Prostate gland (tissue), 2 donors: ENCODE measurements around the gene LGMN.

Experiments
- POLR2A ChIP-seq: fragments of 450-650 bp; IDR thresholded peaks from one replicate; pipeline ENCODE4 v1.6.1; 2016; ENCODE audit warnings: antibody characterized with exemption, mild to moderate bottlenecking
- POLR2AphosphoS5 ChIP-seq: sonication (generic); formaldehyde crosslinking; IDR thresholded peaks from one replicate; pipeline ENCODE4 v1.6.1; 2017; ENCODE audit warnings: antibody characterized with exemption
- TF ChIP-seq, protein P1 (sequence below), 4 experiments: fragments of 200-600 bp in 2 of 4; fragments of 450-650 bp in 2 of 4; sonication (generic) in 2 of 4; IDR thresholded peaks; 1 replicate in 3 of 4; 2 replicates in 1 of 4; pipeline ENCODE4 v1.5.1; 2016 to 2019; ENCODE audit warnings: antibody characterized with exemption in 4 of 4, mild to moderate bottlenecking in 2 of 4, moderate library complexity in 2 of 4

DNA sequence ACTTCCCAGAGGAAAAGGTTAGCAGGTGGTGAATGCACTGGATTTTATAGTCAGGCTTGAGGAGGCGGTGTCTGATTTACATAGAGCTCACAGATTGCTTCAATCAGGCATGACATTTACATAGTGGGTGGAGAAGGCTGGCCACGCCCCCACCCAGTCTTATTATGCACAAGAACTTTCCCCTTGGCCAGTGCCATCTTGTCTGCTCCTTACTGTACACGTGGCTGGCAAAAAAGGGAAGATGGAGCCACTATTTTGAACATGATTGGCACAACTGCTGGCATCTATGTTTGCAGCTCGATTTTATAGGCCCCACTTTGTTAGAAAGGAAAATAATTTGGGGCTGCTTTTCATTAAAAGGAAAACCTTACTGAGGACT lies 10.9 kb upstream of the LGMN start:
- TF ChIP-seq, protein P1, sequence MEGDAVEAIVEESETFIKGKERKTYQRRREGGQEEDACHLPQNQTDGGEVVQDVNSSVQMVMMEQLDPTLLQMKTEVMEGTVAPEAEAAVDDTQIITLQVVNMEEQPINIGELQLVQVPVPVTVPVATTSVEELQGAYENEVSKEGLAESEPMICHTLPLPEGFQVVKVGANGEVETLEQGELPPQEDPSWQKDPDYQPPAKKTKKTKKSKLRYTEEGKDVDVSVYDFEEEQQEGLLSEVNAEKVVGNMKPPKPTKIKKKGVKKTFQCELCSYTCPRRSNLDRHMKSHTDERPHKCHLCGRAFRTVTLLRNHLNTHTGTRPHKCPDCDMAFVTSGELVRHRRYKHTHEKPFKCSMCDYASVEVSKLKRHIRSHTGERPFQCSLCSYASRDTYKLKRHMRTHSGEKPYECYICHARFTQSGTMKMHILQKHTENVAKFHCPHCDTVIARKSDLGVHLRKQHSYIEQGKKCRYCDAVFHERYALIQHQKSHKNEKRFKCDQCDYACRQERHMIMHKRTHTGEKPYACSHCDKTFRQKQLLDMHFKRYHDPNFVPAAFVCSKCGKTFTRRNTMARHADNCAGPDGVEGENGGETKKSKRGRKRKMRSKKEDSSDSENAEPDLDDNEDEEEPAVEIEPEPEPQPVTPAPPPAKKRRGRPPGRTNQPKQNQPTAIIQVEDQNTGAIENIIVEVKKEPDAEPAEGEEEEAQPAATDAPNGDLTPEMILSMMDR (IDR thresholded peaks at IDR 0.05) = no peak
- TF ChIP-seq POLR2A = no peak
- TF ChIP-seq POLR2AphosphoS5 = no peak
